Measurements from ENCODE around the gene WNK4.

WNK4 gene

GRCh38 chr17:42832213-42832933, 52.0 kb downstream of the WNK4 start:
- H3K4me3 ChIP-seq (ENCODE audit: low read length), result peak overlapping the region; percentile 90
- H3K9me3 ChIP-seq (ENCODE audit: control insufficient read depth, low read length), result no peaks in the 10 kb centered on the region
- H3K9ac ChIP-seq (ENCODE audit: low read length), result peak overlapping the region; percentile 100
- peaks cover 28% of the 10 kb centered on the region for H3K4me1 ChIP-seq (ENCODE audit: control insufficient read depth, insufficient read depth, low read length)
- no peak for DNase-seq (ENCODE audit: low read depth)
- no peaks in the 10 kb centered on the region for H3K27me3 ChIP-seq (replicated peaks; ENCODE audit: control insufficient read depth, insufficient read depth, low read length)
- peaks cover 20% of the 10 kb centered on the region for H3K36me3 ChIP-seq (ENCODE audit: control insufficient read depth, insufficient read depth, low read length, severe bottlenecking)

GRCh38 chr17:42832934-42833766, 52.7 kb downstream of the WNK4 start, which contains the start of gene PSME3:
PSME3 (plus strand) TSS chr17:42833397; CDS start chr17:42833632, 235 bp downstream.
- no peaks in the 10 kb centered on the region for H3K9me3 ChIP-seq (ENCODE audit: control insufficient read depth, low read length)
- peak within 1 kb of the TSS; percentile 100 for H3K9ac ChIP-seq (ENCODE audit: low read length)
- H3K27me3 ChIP-seq (replicated peaks; ENCODE audit: control insufficient read depth, insufficient read depth, low read length), result no peaks in the 10 kb centered on the region
- peak within 1 kb of the TSS; percentile 90 for H3K4me3 ChIP-seq (ENCODE audit: low read length)
- peaks cover 28% of the 10 kb centered on the region for H3K4me1 ChIP-seq (ENCODE audit: control insufficient read depth, insufficient read depth, low read length)
- peak; percentile 97 for DNase-seq (ENCODE audit: low read depth)
- peaks cover 28% of the 10 kb centered on the region for H3K36me3 ChIP-seq (ENCODE audit: control insufficient read depth, insufficient read depth, low read length, severe bottlenecking)

GRCh38 chr17:42833767-42834422, 53.5 kb downstream of the WNK4 start:
- no peak for DNase-seq (ENCODE audit: low read depth)
- Histone ChIP-seq H3K36me3 (ENCODE audit: control insufficient read depth, insufficient read depth, low read length, severe bottlenecking) (peaks cover 35% of the 10 kb centered on the region), H3K4me1 (ENCODE audit: control insufficient read depth, insufficient read depth, low read length) (peaks cover 28% of the 10 kb centered on the region), H3K4me3 (ENCODE audit: low read length) (peak overlapping the region; percentile 90), H3K9ac (ENCODE audit: low read length) (peak overlapping the region; percentile 100), H3K27me3 (replicated peaks; ENCODE audit: control insufficient read depth, insufficient read depth, low read length) (no peaks in the 10 kb centered on the region), H3K9me3 (ENCODE audit: control insufficient read depth, low read length) (no peaks in the 10 kb centered on the region)

- Histone ChIP-seq H3K27me3 (replicated peaks; ENCODE audit: control insufficient read depth, insufficient read depth, low read length) (no peaks in the 10 kb centered on the region), H3K9ac (ENCODE audit: low read length) (no peak overlapping the region), H3K4me3 (ENCODE audit: low read length) (no peak overlapping the region), H3K4me1 (ENCODE audit: control insufficient read depth, insufficient read depth, low read length) (peaks cover 28% of the 10 kb centered on the region), H3K9me3 (ENCODE audit: control insufficient read depth, low read length) (no peaks in the 10 kb centered on the region), H3K36me3 (ENCODE audit: control insufficient read depth, insufficient read depth, low read length, severe bottlenecking) (peaks cover 49% of the 10 kb centered on the region)
- no peak for DNase-seq (ENCODE audit: low read depth)
Observed at GRCh38 chr17:42835732-42836131, 55.3 kb downstream of the WNK4 start.

DNA sequence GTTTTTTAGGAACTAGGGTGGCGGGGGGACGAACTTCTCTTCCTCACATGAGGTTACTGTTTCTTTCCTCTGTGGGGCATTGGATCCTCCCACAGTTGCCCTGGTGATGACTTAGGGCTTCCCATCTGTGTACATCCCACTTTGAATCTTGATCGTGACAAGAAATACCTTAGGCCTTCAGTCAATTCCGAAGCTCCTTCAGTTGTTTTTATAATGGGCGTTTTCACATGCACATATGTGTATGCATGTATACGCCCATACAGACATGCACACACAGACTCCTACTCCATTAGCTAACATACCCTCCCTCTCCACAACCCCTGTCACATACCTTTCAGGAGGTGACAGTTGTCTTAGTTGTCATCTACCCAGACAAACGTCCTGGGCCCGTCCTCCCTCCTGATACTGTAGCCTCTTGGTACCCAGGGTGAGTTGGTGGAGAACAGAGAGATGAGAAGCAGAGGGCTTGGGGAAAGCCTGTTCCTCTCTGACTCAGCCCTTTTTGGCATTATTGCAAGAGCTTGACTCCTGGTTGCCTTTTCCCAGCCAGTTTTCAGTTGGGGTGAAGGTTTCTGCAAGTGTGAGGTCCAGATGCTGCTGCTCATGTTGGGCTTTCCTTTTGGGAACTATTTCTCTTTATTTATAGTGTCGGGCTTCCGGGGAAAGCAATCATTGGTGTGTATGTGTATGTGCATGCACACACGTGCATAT, 61.7 kb downstream of the WNK4 start:
- Histone ChIP-seq H3K4me1 (ENCODE audit: control insufficient read depth, insufficient read depth, low read length) (peaks cover 49% of the 10 kb centered on the region), H3K4me3 (ENCODE audit: low read length) (no peak overlapping the region), H3K9me3 (ENCODE audit: control insufficient read depth, low read length) (no peaks in the 10 kb centered on the region), H3K27me3 (replicated peaks; ENCODE audit: control insufficient read depth, insufficient read depth, low read length) (no peaks in the 10 kb centered on the region), H3K9ac (ENCODE audit: low read length) (peak overlapping the region; percentile 31), H3K36me3 (ENCODE audit: control insufficient read depth, insufficient read depth, low read length, severe bottlenecking) (peaks cover 79% of the 10 kb centered on the region)
- no peak for DNase-seq (ENCODE audit: low read depth)

DNA sequence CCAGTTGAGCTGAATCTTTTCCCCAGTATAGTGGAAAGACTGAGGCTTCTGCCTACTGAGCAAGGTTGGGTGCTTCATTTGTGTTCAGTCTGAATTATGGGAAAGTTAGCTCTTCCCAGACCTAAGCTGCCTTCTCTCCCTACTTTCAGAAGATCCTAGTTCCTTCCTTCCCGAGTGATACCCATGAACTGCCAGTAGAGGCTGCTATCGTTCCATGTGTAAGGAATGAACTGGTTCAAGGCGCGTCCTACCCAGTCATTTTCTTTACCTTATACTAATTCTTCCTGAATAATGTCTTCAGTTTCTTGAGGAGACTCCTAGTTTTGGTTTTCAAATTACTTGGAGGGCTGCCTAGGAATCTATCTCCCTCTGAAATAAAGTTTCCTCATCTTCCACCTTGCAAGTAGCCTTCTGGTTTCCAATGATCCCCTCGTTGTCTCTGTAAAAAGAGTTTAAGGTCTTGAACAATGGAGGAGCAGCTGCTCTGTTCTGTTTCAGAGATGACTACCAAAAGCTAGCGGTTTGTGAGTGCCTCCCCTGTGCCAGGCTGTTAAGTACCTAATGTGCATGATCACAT, 63.0 kb downstream of the WNK4 start:
- H3K9ac ChIP-seq (ENCODE audit: low read length), result peak overlapping the region; percentile 84
- peak; percentile 82 for DNase-seq (ENCODE audit: low read depth)
- H3K9me3 ChIP-seq (ENCODE audit: control insufficient read depth, low read length), result no peaks in the 10 kb centered on the region
- peaks cover 61% of the 10 kb centered on the region for H3K4me1 ChIP-seq (ENCODE audit: control insufficient read depth, insufficient read depth, low read length)
- no peaks in the 10 kb centered on the region for H3K27me3 ChIP-seq (replicated peaks; ENCODE audit: control insufficient read depth, insufficient read depth, low read length)
- peaks cover 66% of the 10 kb centered on the region for H3K36me3 ChIP-seq (ENCODE audit: control insufficient read depth, insufficient read depth, low read length, severe bottlenecking)
- H3K4me3 ChIP-seq (ENCODE audit: low read length), result no peak overlapping the region

DNA sequence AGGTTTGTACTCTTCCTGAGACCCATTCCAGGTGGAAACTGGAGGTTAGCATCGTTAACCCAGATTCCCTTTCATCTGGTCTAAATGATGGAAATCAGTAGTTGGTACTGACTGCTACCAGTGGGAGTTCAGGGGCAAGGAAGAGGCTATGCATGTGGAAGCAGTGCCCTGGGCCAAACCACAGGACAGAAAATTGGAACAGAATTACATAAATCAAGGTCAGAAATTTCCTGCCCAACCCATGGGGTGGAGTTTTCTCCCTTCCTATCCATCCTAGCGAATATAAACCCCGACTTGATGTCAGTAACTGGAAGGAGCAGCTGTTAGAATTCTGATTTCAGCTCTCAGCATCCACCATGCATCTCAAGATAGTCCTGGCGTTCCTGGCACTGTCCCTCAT, 63.9 kb downstream of the WNK4 start, which contains the start of gene AOC2:
Gene AOC2, plus strand, starts transcription at position 310 of the 400 bp plus-strand sequence. Its CDS starts 47 bp downstream, at position 357.
- Histone ChIP-seq H3K36me3 (ENCODE audit: control insufficient read depth, insufficient read depth, low read length, severe bottlenecking) (peaks cover 57% of the 10 kb centered on the region), H3K4me3 (ENCODE audit: low read length) (peak within 1 kb of the TSS; percentile 27), H3K4me1 (ENCODE audit: control insufficient read depth, insufficient read depth, low read length) (peaks cover 69% of the 10 kb centered on the region), H3K27me3 (replicated peaks; ENCODE audit: control insufficient read depth, insufficient read depth, low read length) (no peaks in the 10 kb centered on the region), H3K9ac (ENCODE audit: low read length) (peak within 1 kb of the TSS; percentile 84), H3K9me3 (ENCODE audit: control insufficient read depth, low read length) (no peaks in the 10 kb centered on the region)
- no peak for DNase-seq (ENCODE audit: low read depth)

GRCh38 chr17:42844761-42845555, 64.5 kb downstream of the WNK4 start:
- Histone ChIP-seq H3K9ac (ENCODE audit: low read length) (peak overlapping the region; percentile 84), H3K36me3 (ENCODE audit: control insufficient read depth, insufficient read depth, low read length, severe bottlenecking) (peaks cover 53% of the 10 kb centered on the region)
- no peak for DNase-seq (ENCODE audit: low read depth)

DNA sequence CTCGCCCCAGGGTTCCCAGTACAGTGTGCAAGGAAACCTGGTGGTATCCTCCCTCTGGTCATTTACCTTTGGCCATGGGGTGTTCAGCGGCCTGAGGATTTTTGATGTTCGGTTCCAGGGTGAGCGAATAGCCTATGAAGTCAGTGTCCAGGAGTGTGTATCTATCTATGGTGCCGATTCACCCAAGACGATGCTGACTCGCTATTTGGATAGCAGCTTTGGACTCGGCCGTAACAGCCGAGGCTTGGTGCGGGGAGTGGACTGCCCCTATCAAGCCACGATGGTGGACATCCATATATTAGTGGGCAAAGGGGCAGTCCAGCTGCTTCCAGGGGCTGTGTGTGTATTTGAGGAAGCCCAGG, 65.1 kb downstream of the WNK4 start:
- H3K4me3 ChIP-seq (ENCODE audit: low read length), result peak overlapping the region; percentile 27
- H3K9me3 ChIP-seq (ENCODE audit: control insufficient read depth, low read length), result no peaks in the 10 kb centered on the region
- peaks cover 82% of the 10 kb centered on the region for H3K4me1 ChIP-seq (ENCODE audit: control insufficient read depth, insufficient read depth, low read length)
- no peak for DNase-seq (ENCODE audit: low read depth)
- H3K27me3 ChIP-seq (replicated peaks; ENCODE audit: control insufficient read depth, insufficient read depth, low read length), result no peaks in the 10 kb centered on the region
- H3K9ac ChIP-seq (ENCODE audit: low read length), result peak overlapping the region; percentile 84
- peaks cover 49% of the 10 kb centered on the region for H3K36me3 ChIP-seq (ENCODE audit: control insufficient read depth, insufficient read depth, low read length, severe bottlenecking)

More at GRCh38 chr17:42844761-42845555, 64.5 kb downstream of the WNK4 start:
- Histone ChIP-seq H3K9me3 (ENCODE audit: control insufficient read depth, low read length) (no peaks in the 10 kb centered on the region), H3K4me3 (ENCODE audit: low read length) (peak overlapping the region; percentile 27), H3K4me1 (ENCODE audit: control insufficient read depth, insufficient read depth, low read length) (peaks cover 76% of the 10 kb centered on the region), H3K27me3 (replicated peaks; ENCODE audit: control insufficient read depth, insufficient read depth, low read length) (no peaks in the 10 kb centered on the region)

Data from adipocyte (in vitro differentiated cells).